Colonic mucosa (tissue), 4 donors: ENCODE results near the gene CHMP2A. TPM values are rescaled to one million over a fixed set of nuclear protein-coding genes. Genes with fewer than 3 reads are reported as not detected.

ENCODE experiments used
- DNase-seq: peaks from one replicate; pipeline ENCODE4 v3.0.0-alpha.2; 2020
- H3K27ac ChIP-seq: fragments of 200-600 bp; one replicate; pipeline ENCODE4 v1.8.0; 2021
- H3K27me3 ChIP-seq: fragments of 200-600 bp; one replicate; pipeline ENCODE4 v1.8.0; 2021
- H3K36me3 ChIP-seq: fragments of 200-600 bp; one replicate; pipeline ENCODE4 v1.8.0; 2021
- H3K4me1 ChIP-seq: fragments of 200-600 bp; one replicate; pipeline ENCODE4 v1.8.0; 2021; ENCODE audit warnings: mild to moderate bottlenecking
- H3K4me3 ChIP-seq: fragments of 200-600 bp; one replicate; pipeline ENCODE4 v1.8.0; 2021
- H3K9ac ChIP-seq, 2 donors: one replicate each; pipeline ENCODE4 v1.7.0; 2013; ENCODE audit warnings: control low read depth in 2 of 2, low read depth in 2 of 2, low read length in 2 of 2
- H3K9me3 ChIP-seq: fragments of 200-600 bp; one replicate; pipeline ENCODE4 v1.8.0; 2021
- intact Hi-C: fragments of 100-400 bp; cut with DNase I; formaldehyde crosslinking; loops from one replicate; pipeline ENCODE4 v1.14.1; 2022
- total RNA-seq, 2 donors: library from RNA; stranded (reverse); fragmentation: NEBNext Ultra II Directional in 1 of 2; extraction: Animal tissue kit (Norgen Biotek cat#: 25700) in 1 of 2; gene quantifications; one replicate each; pipeline ENCODE4 v1.2.1, GENCODE V29; 2021
- TF ChIP-seq, protein P1 (sequence below): fragments of 200-600 bp; IDR thresholded peaks from one replicate; pipeline ENCODE4 v1.8.0; 2022; ENCODE audit warnings: antibody characterized with exemption, mild to moderate bottlenecking
- donor health status: healthy.
- donor health status: DM: no; HTN: no; CAD: no.
- donor health status: DM: no; HTN: no; CAD: no.

Gene CHMP2A
- total RNA-seq, 2 donors from 2014 or later, result 176 to 183 TPM

DNA sequence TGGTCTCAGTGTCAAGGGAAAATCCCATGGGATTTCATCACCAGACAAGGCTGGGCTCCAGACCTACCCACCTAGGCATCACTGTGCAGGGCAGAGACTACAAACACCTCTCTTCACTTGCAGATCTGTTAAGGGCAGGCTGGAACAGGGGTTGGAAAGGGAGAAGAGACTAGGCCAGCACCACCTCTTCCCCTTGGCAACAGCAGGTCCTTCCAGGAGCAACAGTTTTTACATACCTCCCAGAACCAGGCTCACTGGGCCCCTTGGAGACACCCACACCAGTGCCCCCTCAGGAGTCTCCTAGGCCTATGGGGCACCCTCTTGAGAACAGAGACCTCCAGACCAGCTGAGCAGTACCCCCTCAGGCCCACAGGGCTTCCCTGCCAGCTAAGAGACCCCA, 6.0 kb upstream of the CHMP2A start:
- no peak overlapping the region for H3K27ac ChIP-seq
- no peak overlapping the region for H3K9ac ChIP-seq
- intact Hi-C loops, result no loop called here
- peaks cover 7% of the 10 kb centered on the region for H3K36me3 ChIP-seq
- peaks cover 31% of the 10 kb centered on the region for H3K4me1 ChIP-seq
- H3K9me3 ChIP-seq, result no peaks in the 10 kb centered on the region
- no peak for DNase-seq
- H3K27me3 ChIP-seq, result no peaks in the 10 kb centered on the region
- TF ChIP-seq, protein P1, sequence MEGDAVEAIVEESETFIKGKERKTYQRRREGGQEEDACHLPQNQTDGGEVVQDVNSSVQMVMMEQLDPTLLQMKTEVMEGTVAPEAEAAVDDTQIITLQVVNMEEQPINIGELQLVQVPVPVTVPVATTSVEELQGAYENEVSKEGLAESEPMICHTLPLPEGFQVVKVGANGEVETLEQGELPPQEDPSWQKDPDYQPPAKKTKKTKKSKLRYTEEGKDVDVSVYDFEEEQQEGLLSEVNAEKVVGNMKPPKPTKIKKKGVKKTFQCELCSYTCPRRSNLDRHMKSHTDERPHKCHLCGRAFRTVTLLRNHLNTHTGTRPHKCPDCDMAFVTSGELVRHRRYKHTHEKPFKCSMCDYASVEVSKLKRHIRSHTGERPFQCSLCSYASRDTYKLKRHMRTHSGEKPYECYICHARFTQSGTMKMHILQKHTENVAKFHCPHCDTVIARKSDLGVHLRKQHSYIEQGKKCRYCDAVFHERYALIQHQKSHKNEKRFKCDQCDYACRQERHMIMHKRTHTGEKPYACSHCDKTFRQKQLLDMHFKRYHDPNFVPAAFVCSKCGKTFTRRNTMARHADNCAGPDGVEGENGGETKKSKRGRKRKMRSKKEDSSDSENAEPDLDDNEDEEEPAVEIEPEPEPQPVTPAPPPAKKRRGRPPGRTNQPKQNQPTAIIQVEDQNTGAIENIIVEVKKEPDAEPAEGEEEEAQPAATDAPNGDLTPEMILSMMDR, result no peak
- H3K4me3 ChIP-seq, result no peak overlapping the region

DNA sequence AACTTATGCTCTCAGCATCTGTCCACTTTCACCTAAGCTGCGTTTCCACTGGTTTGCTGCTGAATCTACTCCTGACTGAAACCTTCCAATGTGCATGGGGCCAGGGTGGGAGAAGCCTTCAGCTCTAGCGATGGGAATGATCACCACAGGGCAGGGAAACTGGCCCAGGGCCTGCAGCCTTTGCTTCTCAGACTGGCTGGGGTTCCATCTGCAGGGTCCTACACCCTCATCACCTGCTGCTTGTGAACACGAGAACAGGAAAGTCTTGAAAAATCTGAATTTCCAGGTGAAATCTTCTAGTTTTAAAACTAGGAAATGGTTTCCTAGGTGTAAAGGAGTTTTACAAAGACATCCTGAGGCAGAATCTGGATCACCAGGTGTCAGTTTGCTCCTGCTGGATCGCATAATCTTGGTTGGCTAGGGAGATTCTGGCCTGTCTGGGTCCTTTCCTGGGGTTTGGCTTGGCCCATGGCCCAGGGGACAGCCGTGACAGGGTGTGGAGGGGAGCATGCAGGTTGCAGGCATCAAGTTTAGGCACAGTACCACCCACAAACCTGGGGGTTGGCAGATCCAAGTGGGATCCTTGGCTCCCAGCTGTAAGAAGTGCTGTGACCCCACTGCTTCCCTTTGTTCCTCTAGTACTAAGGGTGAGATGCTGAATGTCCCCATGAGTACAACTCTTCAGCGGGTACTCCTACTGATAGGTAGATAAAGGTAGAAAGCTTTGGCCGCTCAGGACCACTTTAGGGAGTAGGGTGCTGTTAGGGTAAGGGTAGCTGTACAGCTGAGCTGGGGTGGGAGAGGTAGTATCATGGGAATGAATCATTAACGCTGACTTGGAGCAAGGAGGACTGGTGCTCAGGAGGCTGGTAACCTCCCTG, 5.3 kb upstream of the CHMP2A start:
- Histone ChIP-seq H3K9ac (peak overlapping the region; percentile 52 to 99), H3K36me3 (peaks cover 7% of the 10 kb centered on the region), H3K4me1 (peaks cover 35% of the 10 kb centered on the region), H3K4me3 (peak overlapping the region; percentile 64), H3K9me3 (no peaks in the 10 kb centered on the region), H3K27ac (peak overlapping the region; percentile 100), H3K27me3 (no peaks in the 10 kb centered on the region)
- intact Hi-C loops, result no loop called here
- TF ChIP-seq, protein P1, result no peak
- DNase-seq, result peak; percentile 31

DNA sequence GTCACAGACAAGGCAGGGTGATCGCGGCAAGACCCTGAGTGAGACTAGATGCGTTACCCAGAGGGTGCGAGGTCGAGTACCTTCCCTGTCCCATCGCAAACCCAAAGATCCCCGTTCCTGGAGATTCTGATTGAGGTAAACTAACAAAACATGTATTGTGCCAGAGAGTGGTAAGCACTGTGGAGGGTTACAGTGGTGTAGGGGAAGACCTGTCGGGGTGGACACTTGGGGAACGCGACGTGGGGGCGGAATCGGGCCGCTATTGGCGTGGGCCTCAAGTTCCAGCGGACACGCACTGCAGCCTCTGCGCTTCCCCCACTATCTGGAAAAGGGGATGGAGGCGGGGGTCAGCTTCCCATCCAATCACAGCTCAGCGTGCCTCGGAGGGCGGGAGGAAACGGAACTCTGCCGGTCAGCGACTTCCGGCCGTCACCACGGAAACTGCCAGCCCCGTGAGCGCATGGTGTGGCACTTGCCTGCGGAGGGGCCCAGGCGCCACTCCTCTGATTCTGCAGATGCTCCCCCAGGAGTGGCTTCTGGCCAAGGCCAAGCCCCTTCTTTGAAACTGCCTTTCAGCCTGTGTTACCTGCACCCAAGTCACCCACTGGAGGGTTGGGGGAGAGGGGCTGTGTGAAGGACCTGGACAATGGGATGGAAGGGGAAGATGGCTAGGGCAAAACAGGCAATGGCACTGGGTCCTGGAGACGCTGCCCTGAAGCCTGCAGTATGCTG, 4.5 kb upstream of the CHMP2A start:
- H3K27me3 ChIP-seq, result no peaks in the 10 kb centered on the region
- H3K4me3 ChIP-seq, result peak overlapping the region; percentile 64
- H3K27ac ChIP-seq, result peak overlapping the region; percentile 100
- peak; percentile 94 for DNase-seq
- no peaks in the 10 kb centered on the region for H3K9me3 ChIP-seq
- peaks cover 7% of the 10 kb centered on the region for H3K36me3 ChIP-seq
- peak overlapping the region; percentile 65 to 99 for H3K9ac ChIP-seq
- TF ChIP-seq, protein P1, result no peak
- intact Hi-C loops, result no loop called here
- peaks cover 36% of the 10 kb centered on the region for H3K4me1 ChIP-seq

DNA sequence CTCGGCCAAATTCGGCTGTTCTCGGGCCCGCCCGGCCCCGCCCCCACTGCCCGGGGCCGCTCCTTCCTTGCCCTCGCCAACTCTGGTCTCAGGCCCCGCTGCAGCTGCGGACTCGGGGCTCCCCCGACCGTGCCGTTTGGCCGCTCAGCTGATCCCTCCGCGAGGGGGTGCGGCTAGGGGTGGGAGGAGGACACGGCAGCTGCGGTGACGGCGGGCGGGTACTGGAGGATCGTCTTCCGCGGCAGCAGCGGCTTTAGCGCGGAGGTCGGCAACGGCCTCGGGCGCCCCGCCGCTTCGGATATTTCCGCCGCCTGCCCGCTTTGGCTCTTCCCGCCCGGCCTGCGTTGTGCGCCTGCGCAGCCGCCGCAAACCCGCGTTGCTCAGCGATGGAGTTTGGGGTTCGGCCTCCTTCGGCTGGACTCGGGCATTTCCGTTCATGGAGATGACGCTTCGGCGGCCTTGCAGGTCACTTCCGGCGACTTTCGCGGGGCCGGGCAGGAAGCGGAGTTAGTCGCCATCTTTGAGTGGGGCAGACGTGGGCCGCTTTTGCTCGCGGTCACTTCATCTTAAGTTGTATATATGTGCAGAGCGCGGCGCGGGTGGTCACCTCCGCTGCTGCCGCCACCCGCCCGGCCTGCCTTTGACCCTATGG, 3.8 kb upstream of the CHMP2A start:
- peak overlapping the region; percentile 100 for H3K27ac ChIP-seq
- H3K27me3 ChIP-seq, result no peaks in the 10 kb centered on the region
- intact Hi-C loops, result no loop called here
- peak overlapping the region; percentile 93 to 99 for H3K9ac ChIP-seq
- H3K36me3 ChIP-seq, result peaks cover 7% of the 10 kb centered on the region
- peak overlapping the region; percentile 64 for H3K4me3 ChIP-seq
- H3K4me1 ChIP-seq, result peaks cover 42% of the 10 kb centered on the region
- TF ChIP-seq, protein P1, result no peak
- peak; percentile 99 for DNase-seq
- H3K9me3 ChIP-seq, result no peaks in the 10 kb centered on the region

DNA sequence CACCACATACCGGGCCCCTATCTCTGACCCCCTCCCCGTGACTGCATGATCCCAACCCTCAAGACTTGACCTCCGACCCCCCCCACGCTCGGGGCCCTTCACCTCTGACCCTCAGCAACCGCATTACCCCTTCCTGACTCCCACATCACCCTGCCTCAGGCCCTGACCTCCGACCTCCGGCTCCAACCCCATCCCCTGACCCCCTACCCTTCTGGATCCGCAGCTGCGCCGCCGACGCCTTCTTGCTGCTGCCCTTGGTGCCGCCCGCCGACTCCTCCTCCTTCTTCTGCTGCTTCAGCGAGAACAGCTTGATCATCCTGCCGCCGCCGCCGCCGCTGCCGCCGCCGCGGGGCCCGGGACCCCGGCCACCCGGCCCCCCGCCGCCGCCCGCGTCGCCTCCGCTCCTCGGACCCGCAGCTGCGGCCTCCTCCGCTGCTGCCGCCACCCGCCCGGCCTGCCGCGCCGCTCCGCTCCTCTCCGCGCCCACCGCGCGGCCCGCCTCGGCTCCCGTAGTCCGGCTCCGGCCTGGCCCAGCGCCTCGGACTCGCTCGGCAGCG, 3.2 kb upstream of the CHMP2A start, which contains the start of gene UBE2M:
UBE2M (minus strand) TSS at position 546 of the 557 bp plus-strand sequence; CDS start at position 316, 230 bp downstream.
- no peaks in the 10 kb centered on the region for H3K9me3 ChIP-seq
- H3K27ac ChIP-seq, result peak within 1 kb of the TSS; percentile 100
- peaks cover 38% of the 10 kb centered on the region for H3K4me1 ChIP-seq
- peak; percentile 59 for DNase-seq
- H3K36me3 ChIP-seq, result peaks cover 7% of the 10 kb centered on the region
- peak within 1 kb of the TSS; percentile 93 to 99 for H3K9ac ChIP-seq
- peak within 1 kb of the TSS; percentile 64 for H3K4me3 ChIP-seq
- TF ChIP-seq, protein P1, result no peak
- intact Hi-C loops, result no loop called here
- no peaks in the 10 kb centered on the region for H3K27me3 ChIP-seq
